HG02610 (cell line): ENCODE data around the gene ALS2.
"Not testable (repeated sequence)": the region's sequence is repeated elsewhere in the genome, so short reads cannot be mapped to it uniquely, and the experiment has no call there.

Experiments used
- ATAC-seq: cut with Tn5 transposase; IDR thresholded peaks from one replicate; pipeline ENCODE4 v1.9.1; 2021; ENCODE audit warnings: mild to moderate bottlenecking, moderate library complexity; ENCODE audit not compliant: unreplicated experiment

ALS2 gene

DNA sequence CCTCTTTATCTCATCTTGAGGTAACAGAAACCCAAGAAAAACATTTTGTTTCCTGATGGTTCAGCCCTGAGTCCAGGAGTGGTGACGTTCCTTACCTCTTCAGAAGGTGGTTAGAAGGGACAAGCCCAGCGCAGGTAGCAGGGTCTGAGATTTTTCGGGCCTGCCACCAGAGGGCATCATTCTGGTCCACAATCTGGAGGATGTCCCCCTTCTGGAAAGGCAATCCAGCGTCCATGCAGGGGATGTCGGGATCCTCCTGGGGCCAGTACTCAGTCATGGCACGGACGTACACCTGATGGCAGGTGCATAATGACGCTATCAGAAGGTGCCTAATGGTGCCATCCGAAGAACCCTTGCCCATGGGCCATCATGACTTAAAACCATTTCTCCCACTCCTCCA, 100.0 kb downstream of the ALS2 start:
- no peak for ATAC-seq

DNA sequence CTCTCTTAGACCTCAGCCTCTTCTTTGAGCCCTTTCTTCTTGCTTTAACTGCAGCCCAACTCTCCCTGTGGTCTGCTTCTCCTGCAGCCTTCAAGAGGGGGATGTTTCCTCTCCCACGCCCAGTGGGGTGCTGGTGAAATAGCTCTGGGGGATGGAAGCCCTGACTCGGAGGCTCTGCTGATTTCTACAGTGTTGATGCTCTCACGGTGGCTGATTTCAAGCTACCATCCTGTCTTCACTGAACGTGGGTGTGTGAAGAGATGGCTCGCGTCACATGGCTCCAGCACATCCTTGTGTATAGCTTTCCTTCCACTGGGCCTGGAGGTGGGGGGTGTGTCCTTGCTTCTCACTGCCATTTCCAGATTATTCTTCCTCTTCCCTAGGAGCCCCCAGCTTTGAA, 102.3 kb downstream of the ALS2 start:
- ATAC-seq = no peak

DNA sequence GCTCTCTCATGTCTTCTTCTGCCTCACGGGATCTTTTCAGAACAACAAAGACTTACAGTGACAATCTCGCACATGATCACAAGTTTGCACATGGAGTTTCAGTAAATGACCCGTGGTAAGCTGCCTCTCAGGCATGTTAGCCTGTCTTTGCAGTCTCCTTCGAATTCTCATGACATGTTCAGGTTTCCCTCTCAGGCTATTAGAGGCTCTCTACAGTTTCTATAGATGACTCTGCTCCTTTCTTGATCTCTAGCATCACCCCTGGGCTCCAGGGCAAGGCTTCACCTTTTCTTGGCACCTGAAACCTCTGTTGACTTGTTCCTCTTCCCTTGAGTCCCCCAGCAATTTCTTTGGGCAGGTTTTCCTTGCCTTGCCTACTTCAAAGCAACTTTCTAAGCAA, 105.3 kb downstream of the ALS2 start:
- ATAC-seq = peak; percentile 56

DNA sequence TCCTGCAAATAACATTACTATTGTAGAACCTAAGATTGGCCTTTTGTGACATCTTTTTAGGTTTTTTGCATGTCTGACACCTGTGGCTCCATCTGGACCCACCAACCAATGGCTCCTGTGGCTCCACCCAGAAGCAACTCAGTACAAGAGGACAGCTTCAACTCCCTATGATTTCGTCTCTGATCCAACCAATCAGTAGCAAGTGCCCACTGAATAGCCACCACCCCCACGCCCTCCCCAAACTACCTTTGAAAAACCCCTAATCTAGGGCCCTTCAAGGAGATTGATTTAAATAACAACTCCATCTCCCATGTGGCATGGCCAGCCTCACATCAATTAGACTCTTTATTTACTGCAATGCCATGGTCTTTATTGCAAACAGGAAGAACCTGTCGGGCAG, 105.9 kb downstream of the ALS2 start:
- no peak for ATAC-seq

DNA sequence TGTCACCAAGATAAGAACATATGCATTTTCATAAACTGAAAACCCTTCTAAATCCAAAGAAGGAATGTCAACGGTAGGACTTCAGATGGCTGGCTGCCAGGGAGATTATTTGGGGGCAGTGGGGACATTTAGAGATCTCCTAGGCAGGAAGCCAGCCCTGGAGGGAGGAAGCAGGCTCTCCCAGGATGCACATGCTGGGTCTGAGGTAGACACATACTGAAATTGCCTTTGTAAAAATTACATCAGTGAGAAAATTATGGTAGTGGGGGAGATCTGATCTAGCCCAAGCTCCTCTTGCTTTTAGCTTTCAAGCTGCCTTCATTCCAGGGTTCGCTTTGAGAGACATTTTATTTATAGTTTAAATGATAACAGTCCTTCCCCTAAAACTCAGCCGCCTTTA, 106.4 kb downstream of the ALS2 start:
- peak; percentile 78 for ATAC-seq

DNA sequence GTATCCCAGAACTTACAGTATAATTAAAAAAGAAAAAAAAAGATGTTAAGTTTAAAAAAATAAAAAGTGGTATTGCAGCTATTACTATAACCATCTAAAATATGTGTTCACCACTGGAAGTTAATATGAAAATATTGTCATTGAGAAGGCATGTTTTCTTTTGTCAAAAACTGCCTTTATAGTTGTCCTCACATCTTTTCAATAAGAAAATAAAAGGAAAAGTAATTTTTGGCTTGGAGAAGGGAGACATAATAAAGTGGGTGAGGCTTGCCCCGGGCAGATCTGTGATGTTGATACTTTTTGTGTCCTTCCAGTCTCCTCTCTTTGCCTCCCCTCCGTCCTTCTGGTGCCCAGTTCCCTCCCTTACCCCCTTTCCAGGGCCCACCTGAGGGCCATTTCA, 107.2 kb downstream of the ALS2 start:
- ATAC-seq = no peak

DNA sequence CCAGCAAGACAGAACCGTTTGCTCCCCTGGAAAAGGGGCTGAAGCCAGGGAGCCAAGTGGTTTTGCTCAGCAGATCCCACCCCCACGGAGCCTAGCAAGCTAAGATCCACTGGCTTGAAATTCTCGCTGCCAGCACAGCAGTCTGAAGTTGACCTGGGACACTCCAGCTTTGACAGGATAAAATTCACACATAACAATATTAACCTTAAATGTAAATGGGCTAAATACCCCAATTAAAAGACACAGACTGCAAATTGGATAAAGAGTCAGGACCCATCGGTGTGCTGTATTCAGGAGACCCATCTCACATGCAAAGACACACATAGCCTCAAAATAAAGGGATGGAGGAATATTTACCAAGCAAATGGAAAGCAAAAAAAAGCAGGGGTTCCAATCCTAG, 109.5 kb downstream of the ALS2 start:
- ATAC-seq = not testable (repeated sequence)

DNA sequence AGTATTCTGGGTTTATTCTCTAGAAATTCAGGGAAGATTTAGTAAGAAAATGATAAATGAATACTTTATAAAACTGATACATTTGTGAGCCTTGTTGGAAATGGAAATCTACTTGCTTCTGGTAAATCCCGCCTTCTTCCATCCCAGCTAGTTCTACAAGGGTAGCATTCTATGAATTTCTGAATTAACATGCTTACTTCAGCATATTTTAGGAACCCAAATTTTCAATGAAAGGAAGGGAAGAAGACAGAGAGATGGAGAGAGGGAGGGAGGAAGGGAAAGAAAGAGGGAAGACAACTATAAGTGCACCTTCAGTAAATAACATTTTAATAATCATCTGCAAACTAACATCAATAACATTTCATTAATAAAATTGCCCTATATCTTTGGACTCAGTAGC, 110.9 kb downstream of the ALS2 start:
- ATAC-seq = no peak

DNA sequence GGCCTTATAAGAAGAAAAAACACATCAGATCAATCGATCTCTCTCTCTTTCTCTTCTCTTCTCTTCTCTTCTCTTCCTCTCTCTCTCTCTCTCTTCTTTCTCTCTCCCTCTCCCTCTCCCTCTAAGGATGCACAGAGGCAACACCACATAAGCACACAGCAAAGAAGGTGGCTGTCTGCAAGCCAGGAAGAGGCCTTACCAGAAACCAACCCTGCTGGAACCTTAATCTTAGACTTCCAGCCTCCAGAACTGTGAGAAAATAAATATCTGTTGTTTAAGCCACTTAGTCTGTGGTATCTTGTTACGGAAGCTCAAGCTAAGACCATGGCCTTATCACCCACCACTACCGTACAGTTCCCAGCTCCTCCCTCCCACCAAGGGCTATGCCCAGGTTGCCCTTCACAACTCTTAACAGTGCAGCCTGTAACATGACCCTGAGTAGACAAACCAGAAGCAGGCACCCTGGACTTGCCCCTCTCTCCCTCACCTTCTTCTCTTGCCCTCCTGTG, 112.3 kb downstream of the ALS2 start:
- ATAC-seq = no peak

DNA sequence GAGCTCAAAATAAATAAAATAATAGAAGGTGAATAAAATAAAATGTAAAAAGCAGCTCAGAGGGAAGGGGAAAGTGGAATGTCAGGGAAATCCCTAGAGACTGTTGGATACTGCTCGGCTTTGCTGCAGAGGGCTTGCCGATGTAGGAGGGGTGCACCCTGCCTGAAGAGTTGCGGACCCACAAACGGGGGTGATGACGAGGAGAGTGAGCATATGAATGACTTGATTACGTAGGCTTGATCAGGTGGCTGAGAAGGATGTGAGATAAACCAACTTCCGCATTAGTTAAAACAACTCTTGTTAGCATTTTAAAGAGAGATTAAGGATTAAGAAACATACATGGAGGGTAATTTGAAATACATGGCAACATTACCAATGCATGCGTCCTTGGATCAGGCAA, 116.4 kb downstream of the ALS2 start:
- ATAC-seq = no peak

DNA sequence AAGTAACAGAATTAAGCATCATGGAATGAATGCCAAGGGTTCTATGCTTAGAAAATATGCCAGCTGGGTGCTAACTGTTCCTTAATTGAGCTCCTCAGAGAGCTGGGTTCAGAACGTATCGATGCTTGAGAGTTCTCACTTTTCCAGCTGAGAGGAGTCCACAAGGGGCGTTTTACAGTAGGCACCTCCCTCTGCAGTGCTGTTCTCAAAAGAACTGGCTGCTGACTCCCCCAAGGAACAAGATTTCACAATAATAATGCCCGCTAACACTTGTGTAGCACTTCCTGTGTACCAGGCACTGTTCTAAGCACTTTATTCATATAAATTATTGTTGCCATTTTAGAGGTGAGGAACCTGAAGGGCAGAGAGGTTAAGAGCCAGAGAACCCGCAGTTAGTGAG, 119.4 kb downstream of the ALS2 start:
- ATAC-seq = no peak

DNA sequence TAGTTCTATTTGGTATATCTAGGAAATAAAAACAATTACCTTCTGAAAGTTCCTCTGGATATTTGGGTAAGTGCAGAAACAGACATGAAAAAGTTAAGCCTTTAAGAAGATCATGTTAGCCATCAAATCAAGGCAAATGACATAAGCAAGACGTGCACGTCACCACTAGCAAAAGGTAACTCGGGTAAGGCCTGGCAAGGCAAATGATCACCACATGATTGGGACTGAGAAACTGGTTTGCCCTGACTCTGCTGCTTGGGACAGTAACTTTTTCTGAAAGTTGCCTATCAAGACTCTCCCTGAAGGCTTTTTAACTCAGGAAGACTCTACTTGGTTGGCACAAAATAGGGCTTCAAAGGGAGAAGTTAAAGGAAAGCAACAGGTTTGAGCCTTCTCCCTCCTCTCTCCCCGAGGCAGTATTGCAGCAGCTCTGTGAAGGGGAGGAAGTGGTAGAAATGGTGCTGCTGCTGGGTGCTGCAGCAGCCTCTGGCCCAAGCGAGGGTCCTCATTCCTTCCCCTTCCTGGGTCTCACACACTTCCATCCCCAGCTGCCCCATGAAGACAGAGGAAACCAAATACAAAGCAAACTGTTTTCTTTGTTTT, 120.3 kb downstream of the ALS2 start:
- ATAC-seq = no peak

DNA sequence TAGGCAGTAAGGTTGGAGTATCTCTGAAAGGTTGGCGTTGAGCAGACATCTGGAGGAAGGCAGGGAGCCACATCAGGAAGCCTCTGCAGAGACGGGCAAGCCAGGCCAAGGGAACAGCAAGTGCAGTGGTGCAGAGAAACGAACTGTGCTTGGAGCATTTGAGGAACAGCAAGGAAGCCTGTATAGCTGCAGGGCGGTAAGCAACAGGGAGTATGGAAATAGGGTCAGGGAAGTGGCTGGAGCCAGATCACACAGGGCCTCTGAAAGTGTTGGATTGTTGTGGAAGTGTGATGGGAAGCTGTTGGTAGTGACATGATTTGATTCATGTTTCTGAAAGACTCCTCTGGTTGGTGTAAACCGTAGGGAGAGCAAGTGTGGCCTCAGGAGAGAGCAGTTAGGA, 124.0 kb downstream of the ALS2 start:
- no peak for ATAC-seq

DNA sequence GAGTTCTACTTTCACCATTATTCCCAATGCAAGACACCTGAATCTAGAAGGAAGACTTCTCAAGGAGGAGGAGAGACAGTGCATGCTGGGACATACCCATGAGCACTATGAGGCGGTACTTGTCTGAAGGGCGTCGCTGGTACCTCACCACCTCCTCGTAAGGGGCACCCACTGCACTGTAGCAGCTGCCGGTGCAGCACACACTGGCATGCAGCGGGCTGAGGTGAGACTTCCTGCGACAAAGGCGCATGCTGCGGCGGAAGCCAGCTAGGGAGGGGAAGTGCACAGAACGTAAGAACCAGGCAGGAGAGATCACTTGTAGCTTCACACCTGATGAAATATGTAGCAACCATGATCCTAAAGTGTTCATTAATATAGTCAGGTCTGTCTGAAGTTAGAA, 124.6 kb downstream of the ALS2 start:
- ATAC-seq = no peak

DNA sequence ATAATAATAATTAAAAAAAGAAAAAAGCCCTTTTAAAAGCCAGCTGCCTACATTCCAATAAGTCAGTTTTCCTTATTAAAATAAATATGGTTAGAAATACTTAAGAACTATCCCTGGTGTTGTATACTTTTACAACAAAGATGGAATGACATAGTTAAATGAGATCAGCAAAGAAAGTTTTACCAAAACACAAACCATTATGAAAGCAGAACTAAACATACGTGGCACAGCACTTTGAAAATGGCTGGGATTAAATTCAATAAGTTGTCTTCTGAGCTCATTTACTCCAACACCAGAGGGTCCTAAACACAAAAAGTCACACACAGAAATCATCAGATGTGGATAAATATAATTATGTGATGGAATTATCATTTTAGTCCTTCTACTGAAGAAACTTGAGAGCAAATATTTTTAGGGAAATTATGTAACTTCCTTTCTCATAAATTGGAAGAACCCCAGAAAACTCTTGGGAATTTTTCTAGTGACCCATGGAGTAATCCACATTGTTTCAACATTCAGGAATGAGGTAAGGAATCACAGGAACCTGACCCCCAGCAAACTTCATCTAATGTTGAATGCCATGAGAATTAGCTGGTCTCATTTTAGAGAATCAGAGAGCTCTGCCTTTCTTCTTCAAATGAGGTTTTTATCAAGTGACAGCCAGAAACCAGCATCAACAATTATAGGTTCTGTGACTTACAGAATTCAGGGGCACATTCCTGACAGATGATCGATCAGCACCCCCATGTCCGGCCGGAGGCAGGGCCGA, 125.9 kb downstream of the ALS2 start:
- no peak for ATAC-seq

DNA sequence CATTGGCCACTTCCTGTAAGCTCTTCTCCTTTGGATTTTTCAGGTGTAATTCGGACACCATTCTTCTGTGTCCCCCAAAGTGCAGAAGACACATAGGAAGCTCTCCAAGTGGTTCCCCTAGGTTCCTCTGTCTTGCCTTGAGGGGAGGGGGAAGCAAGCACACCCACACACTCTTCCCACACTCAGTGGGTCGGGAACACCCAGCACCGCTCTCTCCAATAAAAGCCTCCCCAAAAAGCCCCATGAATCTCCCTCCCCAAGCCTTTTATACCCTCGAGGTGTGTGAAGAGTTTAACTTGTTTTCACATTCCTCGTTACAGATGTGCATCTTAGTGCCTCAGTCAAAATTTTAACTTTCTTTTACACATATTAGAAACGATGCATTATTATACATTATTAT, 127.5 kb downstream of the ALS2 start:
- ATAC-seq = no peak
